GM19468 (cell line): Measurements from ENCODE around the gene ADORA2A.
"Not testable (repeated sequence)": the region's sequence is repeated elsewhere in the genome, so short reads cannot be mapped to it uniquely, and the experiment has no call there.

Source experiments
- ATAC-seq: cut with Tn5 transposase; IDR thresholded peaks from one replicate; pipeline ENCODE4 v1.9.1; 2021; ENCODE audit warnings: mild to moderate bottlenecking, moderate library complexity, moderate number of reproducible peaks; ENCODE audit not compliant: unreplicated experiment; ENCODE audit errors: extremely low read depth

The ADORA2A gene

GRCh38 chr22:24474221-24474620 is 46.8 kb downstream of the ADORA2A start:
- ATAC-seq: no peak

- no peak for ATAC-seq
Observed at GRCh38 chr22:24474649-24475255, 47.4 kb downstream of the ADORA2A start.

DNA sequence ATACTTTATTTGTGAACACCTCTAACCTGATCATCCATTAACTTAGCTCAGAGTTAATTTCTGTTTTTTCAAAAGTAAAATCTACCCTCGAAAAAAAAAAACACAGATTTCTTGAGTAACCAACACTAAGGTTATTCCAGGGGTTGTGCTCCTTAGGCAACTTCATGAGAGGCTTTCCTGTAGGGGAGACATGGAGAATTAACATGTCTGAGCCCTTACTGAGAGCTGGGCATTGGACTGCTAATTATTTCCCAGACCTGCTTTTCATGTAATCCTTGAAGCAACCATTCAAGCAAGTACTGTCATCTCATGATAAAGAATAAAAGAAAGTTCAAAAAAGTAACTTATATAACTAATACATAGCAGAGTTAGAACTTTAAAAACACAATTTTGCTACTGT is 54.2 kb downstream of the ADORA2A start:
- no peak for ATAC-seq

DNA sequence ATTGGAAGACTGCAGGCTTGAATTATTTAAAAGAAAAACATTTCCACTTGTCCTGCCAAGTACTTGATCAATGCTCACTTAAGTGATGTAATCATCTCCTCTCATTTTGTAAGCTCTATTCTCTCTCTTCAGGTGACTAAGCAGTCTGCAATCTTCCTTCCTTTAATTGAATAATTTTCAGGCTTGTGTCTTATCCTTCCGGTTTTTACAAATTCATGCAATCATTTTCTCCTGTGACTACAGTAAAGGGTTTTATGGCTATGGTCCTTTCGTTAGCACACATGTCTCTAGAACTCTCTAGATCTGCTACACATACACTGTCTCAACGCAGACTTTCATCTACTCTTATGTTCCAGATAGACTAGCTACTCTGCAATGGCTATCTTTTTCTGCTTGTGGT is 55.2 kb downstream of the ADORA2A start:
- ATAC-seq: no peak

DNA sequence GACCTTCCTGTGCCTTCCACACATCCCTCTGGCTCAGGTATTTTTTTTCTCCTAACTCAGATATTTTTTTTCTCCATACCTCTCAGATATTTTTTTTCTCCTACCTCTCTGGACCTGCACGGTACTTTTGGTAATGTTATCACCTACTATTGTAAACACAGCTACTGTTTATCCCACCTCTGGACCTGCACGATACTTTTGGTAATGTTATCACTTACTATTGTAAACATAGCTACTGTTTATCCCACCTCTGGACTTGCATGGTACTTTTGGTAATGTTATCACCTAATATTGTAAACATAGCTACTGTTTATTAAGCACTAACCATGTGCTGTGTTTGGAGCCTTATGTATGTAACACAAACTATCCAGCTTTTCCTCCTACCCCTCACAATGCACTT is 55.6 kb downstream of the ADORA2A start:
- no peak for ATAC-seq

DNA sequence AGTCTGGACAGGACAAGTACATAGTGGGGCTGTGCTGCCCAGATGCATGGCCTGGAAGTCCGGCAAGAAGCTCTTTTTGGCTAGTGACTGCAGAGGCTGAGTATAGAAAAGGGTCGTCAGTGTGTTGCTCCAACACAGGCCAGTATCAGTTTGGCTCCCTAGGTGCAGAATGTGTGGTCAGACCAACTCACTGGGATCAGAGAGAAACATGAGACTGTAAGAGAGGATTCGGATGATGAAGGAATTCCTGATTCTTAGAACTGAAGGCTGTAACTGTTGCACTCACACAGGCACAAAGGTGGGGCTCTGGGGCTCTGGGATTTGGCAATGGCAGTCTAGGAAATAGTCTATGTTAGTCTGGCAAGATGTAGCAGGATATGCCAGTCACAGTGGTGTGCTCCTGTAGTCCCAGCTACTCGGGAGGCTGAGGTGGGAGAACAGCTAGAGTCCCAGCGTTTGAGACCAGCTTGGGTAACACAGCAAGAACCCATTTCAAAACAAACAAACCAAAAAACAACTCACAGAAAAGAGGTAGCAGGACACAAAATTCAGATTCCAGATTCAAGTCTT is 56.7 kb downstream of the ADORA2A start:
- ATAC-seq: no peak

GRCh38 chr22:24485170-24485569 is 57.8 kb downstream of the ADORA2A start:
- ATAC-seq: no peak

GRCh38 chr22:24485608-24486007 is 58.2 kb downstream of the ADORA2A start:
- no peak for ATAC-seq

DNA sequence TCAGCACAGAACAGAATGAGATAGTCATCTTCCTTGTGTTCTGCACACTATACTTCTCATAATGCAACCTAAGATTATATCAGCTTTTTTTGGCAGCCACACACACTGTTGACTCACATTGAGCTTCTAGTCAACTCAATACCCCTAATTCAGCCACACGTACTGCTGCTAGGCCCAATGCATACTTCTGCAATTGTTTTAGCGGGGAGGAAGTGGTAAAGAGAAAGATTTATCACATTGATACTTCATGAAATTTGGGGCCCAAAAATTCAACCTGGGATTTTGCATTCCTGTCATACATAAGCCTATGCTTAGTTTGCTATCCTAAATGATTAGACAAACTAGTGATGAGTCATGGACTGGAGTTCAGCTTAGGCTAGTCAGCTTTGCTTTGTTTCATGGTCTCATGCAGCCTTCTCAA is 59.1 kb downstream of the ADORA2A start:
- no peak for ATAC-seq

GRCh38 chr22:24489011-24489410 is 61.6 kb downstream of the ADORA2A start:
- no peak for ATAC-seq

GRCh38 chr22:24489434-24489833 is 62.0 kb downstream of the ADORA2A start:
- not testable (repeated sequence) for ATAC-seq
